Hepatic stellate cell (primary cell): ENCODE measurements around the gene BEND6.
A peak's percentile ranks its signal among the peaks of the same experiment; 100 is the strongest.
"Not testable (repeated sequence)": the region's sequence is repeated elsewhere in the genome, so short reads cannot be mapped to it uniquely, and the experiment has no call there.

Experiments
- DNase-seq: peaks from one replicate; pipeline ENCODE4 v3.0.0; 2011; ENCODE audit warnings: low spot score

BEND6 gene

GRCh38 chr6:57033228-57033627, 78.3 kb downstream of the BEND6 start:
- no peak for DNase-seq

GRCh38 chr6:57035549-57035948, 80.6 kb downstream of the BEND6 start:
- no peak for DNase-seq

- DNase-seq = no peak
Measured at GRCh38 chr6:57038906-57039305, 84.0 kb downstream of the BEND6 start.

DNA sequence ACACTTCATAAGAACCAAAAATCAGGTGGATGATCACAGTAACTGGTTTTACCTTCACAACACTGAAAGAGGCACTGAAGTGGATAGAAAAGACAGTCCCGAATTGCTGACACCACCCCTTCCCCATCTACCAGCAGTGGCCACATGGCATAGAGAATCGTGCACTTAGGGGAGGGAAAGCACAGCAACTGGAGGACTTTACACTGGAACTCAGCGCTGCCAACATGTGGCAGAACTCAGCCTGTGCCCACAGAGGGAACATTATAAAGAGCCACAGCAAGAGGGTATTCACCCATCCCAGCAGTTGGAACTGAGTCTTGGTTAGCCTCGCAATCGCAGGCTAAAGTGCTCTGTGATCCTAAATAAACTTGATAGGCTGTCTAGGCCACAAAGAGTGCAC, 85.1 kb downstream of the BEND6 start:
- no peak for DNase-seq

DNA sequence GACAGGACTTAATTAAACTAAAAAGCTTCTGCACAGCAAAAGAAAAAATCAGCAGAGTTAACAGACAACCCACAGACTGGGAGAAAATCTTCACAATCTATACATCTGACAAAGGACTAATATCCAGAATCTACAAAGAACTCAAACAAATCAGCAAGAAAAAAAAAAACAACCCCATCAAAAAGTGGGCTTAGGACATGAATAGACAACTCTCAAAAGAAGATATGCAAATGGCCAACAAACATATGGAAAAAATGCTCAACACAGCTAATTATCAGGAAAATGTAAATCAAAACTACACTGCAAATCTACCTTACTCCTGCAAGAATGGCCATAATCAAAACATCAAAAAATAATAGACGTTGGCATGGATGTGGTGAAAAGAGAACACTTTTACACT, 89.2 kb downstream of the BEND6 start:
- DNase-seq = not testable (repeated sequence)

DNA sequence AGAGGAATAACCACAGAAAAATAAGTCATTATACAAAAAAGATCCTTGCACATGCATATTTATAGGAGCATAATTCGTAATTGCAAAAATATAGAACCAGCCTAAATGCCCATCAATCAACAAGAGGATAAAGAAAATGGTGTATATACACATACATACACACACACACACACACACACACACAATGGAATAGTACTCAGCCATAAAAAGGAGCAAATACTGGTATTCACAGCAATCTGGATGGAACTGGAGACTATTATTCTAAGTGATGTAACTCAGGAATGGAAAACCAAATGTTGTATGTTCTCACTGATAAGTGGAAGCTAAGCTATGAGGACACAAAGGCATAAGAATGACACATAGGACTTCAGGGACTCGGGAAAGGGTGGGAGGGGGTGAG, 89.7 kb downstream of the BEND6 start:
- DNase-seq = no peak

DNA sequence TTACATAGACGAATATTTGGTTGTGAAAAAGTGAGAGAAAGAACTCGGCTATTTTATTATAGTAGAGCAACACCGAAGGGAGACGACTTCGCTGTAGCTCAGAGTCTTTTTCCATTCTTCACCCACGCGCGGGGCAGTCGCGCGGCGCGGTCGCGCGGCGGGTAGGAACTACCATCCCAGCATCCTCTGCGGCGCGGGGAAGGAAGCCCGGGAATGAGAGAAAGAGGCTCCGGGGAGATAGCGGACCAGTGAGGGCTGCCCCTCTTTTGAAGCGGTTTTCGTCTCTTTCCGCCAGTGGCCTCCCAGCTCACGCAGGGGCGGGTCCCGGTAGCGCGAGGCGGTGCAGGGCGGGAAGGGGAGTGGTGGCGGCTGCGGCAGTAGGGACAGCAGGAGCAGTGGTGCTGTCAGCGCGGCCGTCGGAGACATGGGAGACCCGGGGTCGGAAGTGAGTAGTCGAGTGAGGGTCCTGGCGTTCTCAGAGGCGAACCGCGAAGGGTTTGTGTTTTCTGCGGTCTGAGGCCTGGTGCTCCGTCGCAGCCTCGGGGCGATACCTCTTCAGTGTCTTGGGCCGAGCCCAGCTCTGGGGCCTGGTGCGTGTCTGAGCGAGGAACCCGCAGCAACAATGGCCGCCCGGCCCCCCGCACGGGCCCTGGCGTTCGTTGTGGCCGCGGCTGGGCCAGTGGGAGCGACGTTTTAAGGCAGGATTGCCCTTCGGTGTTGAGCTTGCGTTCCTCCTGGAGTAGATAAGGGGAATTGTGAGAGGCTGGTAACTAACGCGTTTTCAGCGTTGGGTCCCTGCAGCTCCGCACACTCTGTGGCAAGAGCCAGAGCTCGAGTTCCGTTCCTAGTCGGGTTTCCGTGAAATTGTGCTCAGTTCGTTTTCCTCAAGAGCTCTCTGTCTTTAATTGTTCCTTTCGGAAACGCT, 91.7 kb downstream of the BEND6 start, which contains the start of gene KIAA1586:
KIAA1586 (plus strand) TSS at position 362 of the 925 bp plus-strand sequence; CDS start at position 425, 63 bp downstream.
- DNase-seq = peak; percentile 82

DNA sequence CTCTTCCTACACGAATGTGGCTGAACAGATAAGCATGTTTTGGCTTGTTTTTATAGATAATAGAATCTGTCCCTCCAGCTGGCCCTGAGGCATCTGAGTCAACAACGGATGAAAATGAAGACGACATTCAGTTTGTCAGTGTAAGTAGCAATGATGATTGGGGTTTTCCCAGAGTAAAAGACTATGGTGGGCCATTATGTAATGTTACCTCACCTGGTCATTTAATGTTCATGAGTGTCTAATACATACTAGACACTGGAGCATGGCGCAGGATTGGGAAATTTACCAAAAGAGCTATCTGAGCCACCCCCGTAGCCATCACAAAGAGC, 92.3 kb downstream of the BEND6 start:
- not testable (repeated sequence) for DNase-seq

- DNase-seq = not testable (repeated sequence)
Measured at GRCh38 chr6:57047859-57048258, 93.0 kb downstream of the BEND6 start.

GRCh38 chr6:57048577-57048976, 93.7 kb downstream of the BEND6 start:
- DNase-seq = no peak

DNA sequence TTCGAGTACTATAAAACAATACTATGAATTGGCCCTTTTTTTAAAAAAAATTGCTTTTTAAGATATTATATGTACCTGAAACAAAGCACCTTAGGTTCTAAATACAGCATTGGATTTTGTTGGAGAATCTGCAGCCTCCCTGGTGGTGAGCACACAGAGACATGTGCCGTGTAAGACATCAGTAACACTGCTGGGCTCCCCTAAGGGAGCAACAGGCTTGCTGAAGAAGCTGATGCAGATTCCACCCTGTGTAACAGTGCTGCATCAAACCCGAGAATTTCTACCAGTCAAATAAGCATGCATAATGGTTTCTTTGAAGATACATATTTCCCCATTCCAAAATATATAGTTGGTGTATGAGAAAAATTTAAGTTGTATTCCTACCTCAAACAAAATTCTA, 108.9 kb downstream of the BEND6 start:
- DNase-seq = no peak

DNA sequence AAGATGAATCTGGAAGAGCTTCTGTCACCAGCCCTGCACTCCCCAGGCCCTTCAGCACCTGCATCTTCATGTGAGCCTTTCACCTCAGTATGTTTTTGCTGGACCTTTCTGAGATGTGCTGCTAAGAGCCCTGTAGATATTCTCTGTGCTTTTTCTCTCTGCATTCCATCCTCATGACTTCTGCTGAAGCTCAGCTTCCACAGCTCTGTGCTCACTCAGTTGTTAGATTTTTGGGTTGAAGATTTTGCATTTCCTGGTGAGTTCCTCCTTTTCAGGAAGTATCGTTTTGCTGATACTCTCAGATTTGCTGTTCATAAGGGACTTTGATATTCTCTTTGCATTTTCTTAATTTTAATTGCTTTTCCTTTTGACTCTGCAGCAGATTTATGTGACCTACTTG, 109.9 kb downstream of the BEND6 start:
- no peak for DNase-seq

DNA sequence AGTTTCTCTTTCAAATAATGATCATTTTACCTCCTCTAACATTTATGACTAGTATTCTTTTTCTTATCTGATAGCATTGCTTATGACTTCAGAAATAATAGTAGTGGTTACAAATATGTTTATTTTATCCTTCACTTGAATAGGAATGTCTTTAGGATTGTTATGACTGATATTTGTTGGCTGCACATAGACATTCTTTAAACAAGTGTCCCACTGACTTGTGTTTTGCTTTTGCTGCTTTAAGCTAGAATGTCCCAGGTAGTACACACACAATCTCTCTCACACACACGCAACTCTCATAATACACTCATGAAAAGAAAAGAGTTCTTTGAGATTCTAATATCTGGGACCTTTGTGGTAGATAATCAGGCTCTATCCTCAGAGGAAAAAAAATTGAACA, 113.2 kb downstream of the BEND6 start:
- no peak for DNase-seq

- no peak for DNase-seq
Measured at GRCh38 chr6:57069228-57069627, 114.3 kb downstream of the BEND6 start.

GRCh38 chr6:57069920-57070331, 115.0 kb downstream of the BEND6 start:
- DNase-seq = no peak

GRCh38 chr6:57072108-57072507, 117.2 kb downstream of the BEND6 start:
- no peak for DNase-seq

GRCh38 chr6:57074383-57074782, 119.5 kb downstream of the BEND6 start:
- no peak for DNase-seq

DNA sequence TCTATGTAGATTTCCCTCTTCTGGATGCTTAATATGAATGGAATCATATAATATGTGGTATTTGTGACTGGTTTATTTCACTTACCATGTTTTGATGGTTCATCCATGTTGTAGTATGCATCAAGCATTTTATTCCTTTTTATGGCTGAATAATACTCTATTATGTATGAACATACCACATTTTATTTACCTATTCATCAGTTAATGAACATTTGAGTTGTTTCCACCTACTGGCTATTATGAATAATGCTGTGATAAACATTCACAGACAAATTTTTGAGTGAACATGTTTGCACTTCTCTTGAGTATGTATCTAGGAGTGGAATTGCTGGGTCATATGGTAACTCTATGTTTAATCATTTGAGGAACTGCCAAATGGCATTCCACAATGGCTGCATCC, 120.2 kb downstream of the BEND6 start:
- DNase-seq = no peak
